Esophagus squamous epithelium (tissue), 5 donors: ENCODE data around the gene KANSL1. TPM values are rescaled to one million over a fixed set of nuclear protein-coding genes. Genes with fewer than 3 reads are reported as not detected.
A peak's percentile ranks its signal among the peaks of the same experiment; 100 is the strongest.

Source experiments
- DNase-seq: peaks from one replicate; lab custom pipeline; 2025; lab: John Stamatoyannopoulos, UW
- H3K27ac ChIP-seq, 4 donors: fragments of 200-600 bp; sonication (generic); one replicate each; pipeline ENCODE4 v1.5.1; 2016 to 2019; ENCODE audit warnings: mild to moderate bottlenecking in 1 of 4
- H3K27me3 ChIP-seq, 4 donors: fragments of 200-600 bp; sonication (generic); 1 replicate in 3 of 4; 2 replicates in 1 of 4; pipeline versions ENCODE4 v1.5.1 to v1.6.0; 2017 to 2021; ENCODE audit warnings: antibody characterized with exemption in 1 of 4
- H3K36me3 ChIP-seq, 3 donors: fragments of 200-600 bp; sonication (generic); one replicate each; pipeline ENCODE4 v1.5.1; 2016 to 2019
- H3K4me1 ChIP-seq, 3 donors: fragments of 200-600 bp; sonication (generic); one replicate each; pipeline ENCODE4 v1.5.1; 2017 to 2019
- H3K4me3 ChIP-seq, 4 donors: fragments of 200-600 bp; sonication (generic); 1 replicate in 3 of 4; 2 replicates in 1 of 4; pipeline ENCODE4 v1.5.1; 2016 to 2019; ENCODE audit warnings: mild to moderate bottlenecking in 2 of 4, moderate library complexity in 1 of 4
- H3K9me3 ChIP-seq, 3 donors: fragments of 200-600 bp; sonication (generic); one replicate each; pipeline ENCODE4 v1.5.1; 2016 to 2019
- POLR2A ChIP-seq, 4 donors: fragments of 450-650 bp; IDR thresholded peaks; one replicate each; pipeline ENCODE4 v1.6.1; 2017; ENCODE audit warnings: antibody characterized with exemption in 4 of 4, mild to moderate bottlenecking in 4 of 4, moderate library complexity in 3 of 4
- WGBS, 2 donors: methylation state at CpG; one replicate each; pipeline ENCODE4 v1.1.5; 2018; 5-methylcytosine and 5-hydroxymethylcytosine counted together
- intact Hi-C: fragments of 100-400 bp; cut with DNase I; formaldehyde crosslinking; loops from one replicate; pipeline ENCODE4 v1.15.0; 2022
- total RNA-seq, 4 donors: library from RNA; depleted of rRNA; stranded (reverse); fragments of >200 nt; gene quantifications; one replicate each; pipeline ENCODE4 v1.1.0, GENCODE V29; 2016
- TF ChIP-seq, protein P1 (sequence below), 6 experiments: fragments of 450-650 bp in 4 of 6; fragments of 200-600 bp in 2 of 6; sonication (generic) in 2 of 6; IDR thresholded peaks; one replicate each; pipeline ENCODE4 v1.5.1; 2016 to 2019; ENCODE audit warnings: antibody characterized with exemption in 6 of 6, mild to moderate bottlenecking in 4 of 6, moderate library complexity in 4 of 6
- donor health status: DM: yes; HTN: yes; CAD: no.

Gene KANSL1
- total RNA-seq, 4 donors from 2014 or later = 31.0 to 79.0 (median 51.8) TPM

DNA sequence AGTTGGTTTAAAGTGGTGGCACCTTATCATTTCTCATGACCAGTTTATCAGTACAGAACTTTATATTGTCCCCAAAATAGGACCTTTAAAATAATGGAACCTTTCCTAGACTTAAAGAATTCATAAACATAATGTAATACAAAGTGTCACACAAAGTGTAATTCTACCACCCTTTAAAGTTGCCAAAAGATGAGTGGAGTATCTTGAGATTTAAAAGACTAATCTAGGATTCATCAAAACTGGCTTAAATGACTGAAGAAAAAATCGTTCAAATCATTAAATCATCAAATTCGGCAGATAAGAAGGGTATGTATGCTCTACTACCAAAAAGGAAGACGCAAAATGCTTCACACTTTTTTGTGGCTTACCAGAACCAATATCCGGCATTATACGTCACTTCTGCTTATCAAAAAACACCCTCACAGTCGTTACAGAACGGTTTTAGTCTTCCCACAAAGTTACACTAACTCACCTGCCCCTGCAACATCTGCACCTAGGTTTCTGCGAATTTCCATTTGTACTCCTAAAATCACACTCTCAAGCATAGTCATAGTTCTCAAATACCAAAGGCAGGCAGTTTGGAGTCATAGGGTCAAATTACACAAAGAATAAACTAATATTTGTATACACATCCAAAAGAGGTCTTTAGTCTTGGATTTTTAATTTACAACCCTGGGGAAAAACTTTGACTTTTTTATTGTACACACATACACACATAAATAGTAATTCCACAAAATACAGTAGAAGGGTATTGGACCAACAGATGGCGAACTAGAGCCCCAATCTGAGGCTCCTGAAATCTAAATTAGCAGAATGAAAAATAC lies 1.4 kb upstream of the KANSL1 start:
- peak overlapping the region; percentile 98 to 100 (median 100) for H3K27ac ChIP-seq
- WGBS, 2 donors = 32 to 38% methylated on average over 9 of the region's 9 CpGs
- no peaks in the 10 kb centered on the region for H3K27me3 ChIP-seq
- H3K9me3 ChIP-seq = no peaks in the 10 kb centered on the region
- intact Hi-C loops = loop anchor here (5.0 to 10.0 kb wide), 2 partner anchors 80 to 152 kb away; no protein-coding TSS in a partner anchor
- TF ChIP-seq, protein P1, sequence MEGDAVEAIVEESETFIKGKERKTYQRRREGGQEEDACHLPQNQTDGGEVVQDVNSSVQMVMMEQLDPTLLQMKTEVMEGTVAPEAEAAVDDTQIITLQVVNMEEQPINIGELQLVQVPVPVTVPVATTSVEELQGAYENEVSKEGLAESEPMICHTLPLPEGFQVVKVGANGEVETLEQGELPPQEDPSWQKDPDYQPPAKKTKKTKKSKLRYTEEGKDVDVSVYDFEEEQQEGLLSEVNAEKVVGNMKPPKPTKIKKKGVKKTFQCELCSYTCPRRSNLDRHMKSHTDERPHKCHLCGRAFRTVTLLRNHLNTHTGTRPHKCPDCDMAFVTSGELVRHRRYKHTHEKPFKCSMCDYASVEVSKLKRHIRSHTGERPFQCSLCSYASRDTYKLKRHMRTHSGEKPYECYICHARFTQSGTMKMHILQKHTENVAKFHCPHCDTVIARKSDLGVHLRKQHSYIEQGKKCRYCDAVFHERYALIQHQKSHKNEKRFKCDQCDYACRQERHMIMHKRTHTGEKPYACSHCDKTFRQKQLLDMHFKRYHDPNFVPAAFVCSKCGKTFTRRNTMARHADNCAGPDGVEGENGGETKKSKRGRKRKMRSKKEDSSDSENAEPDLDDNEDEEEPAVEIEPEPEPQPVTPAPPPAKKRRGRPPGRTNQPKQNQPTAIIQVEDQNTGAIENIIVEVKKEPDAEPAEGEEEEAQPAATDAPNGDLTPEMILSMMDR (IDR thresholded peaks at IDR 0.05) = peak in 4 of 6 experiments; percentile 28 to 42 (median 32)
- TF ChIP-seq POLR2A (IDR thresholded peaks at IDR 0.05) = peak in 1 of 4 donors; percentile 35
- peak overlapping the region; percentile 78 to 100 (median 90) for H3K4me3 ChIP-seq
- peaks cover 0 to 14% (median 0%) of the 10 kb centered on the region in 3 donors for H3K36me3 ChIP-seq
- peaks cover 7 to 62% (median 22%) of the 10 kb centered on the region in 3 donors for H3K4me1 ChIP-seq
- DNase-seq = no peak

DNA sequence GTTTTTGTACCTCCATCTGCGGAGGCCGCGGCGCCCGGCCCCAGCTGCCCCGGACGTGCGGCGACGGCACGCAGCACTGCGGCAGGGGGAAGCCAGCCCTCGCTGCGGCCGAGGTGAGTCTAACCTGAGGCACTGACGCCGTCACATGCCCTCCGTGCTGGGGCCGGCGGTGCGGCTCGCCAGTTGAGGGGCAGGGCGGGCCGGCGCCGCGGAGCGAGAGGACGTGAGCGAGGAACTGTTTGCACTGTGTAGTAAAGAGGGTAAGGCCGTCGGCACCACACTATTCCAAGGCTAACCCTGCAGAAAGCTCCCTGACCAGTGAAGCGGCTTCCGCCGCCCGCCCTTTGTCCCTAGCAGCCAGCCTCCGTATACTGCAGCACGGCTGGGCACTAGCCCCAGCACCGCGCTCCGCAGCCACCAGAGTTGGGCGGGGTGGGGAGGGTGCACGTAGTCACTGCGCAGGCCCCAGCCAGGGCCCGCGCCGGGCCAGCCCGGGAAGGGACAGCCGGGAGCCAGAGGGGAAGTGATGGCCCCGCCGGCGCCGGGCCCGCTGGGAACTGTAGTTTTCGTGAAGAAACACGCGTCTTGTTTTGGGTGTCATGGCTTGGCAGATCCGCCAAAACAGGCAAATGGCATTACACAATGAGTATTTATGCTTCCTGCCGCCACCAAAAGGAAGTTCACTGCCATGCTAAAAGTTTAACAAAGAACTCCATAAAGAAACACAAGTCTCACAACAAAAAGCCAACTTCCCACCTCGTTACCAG lies 580 bp upstream of the KANSL1 start:
- H3K9me3 ChIP-seq = no peaks in the 10 kb centered on the region
- peaks cover 0 to 14% (median 0%) of the 10 kb centered on the region in 3 donors for H3K36me3 ChIP-seq
- peak overlapping the region; percentile 78 to 100 (median 90) for H3K4me3 ChIP-seq
- peak; percentile 89 for DNase-seq
- WGBS, 2 donors = 0 to 3% methylated on average over 13 to 21 of the region's 60 CpGs
- H3K27ac ChIP-seq = peak overlapping the region; percentile 98 to 100 (median 100)
- peaks cover 7 to 62% (median 28%) of the 10 kb centered on the region in 3 donors for H3K4me1 ChIP-seq
- peak in 3 of 4 donors; percentile 55 to 85 (median 69) for TF ChIP-seq POLR2A (IDR thresholded peaks at IDR 0.05)
- TF ChIP-seq, protein P1 (IDR thresholded peaks at IDR 0.05) = peak in 2 of 6 experiments; percentile 41 to 42
- no peaks in the 10 kb centered on the region for H3K27me3 ChIP-seq
- intact Hi-C loops = loop anchor here (5.0 to 10.0 kb wide), 2 partner anchors 81 to 152 kb away; no protein-coding TSS in a partner anchor

DNA sequence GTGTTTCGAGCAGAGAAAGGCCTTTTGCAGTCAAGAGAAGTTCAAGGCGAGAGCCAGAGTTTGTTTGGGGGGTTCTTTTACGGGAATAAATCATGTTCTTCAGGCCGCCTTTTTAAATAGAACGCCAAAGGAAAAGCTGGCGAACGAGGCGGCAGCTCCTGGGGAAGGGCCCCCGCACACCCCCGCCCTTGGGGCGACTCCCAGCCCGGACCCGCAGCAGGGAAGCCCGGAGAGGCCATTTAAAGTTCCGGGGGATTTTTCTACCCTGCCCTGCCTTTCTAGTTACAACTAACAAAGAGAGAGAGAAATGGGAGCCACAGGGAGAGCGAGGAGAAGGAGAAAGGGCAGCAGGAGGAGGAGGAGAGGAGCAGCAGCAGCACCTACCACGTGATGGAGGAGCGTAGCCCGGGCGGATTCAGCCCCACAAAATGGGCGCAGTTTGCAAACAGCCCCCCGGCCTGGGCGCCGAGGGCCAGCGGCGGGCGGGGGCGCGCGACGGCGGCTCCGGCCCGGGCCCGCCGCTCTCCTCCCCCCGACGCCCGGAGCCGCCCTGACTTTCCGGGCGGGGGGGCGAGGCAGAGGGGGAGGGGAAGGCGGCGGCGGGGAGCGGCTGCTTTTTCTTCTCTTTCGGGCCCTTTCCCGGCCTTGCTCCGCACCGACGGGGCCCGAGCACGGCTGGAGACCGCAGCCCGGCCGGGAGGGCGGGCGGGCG lies 634 bp downstream of the KANSL1 start:
- intact Hi-C loops = loop anchor here (5.0 to 10.0 kb wide), 2 partner anchors 82 to 150 kb away; no protein-coding TSS in a partner anchor
- Histone ChIP-seq H3K27me3 (no peaks in the 10 kb centered on the region), H3K36me3 (peaks cover 0 to 13% (median 0%) of the 10 kb centered on the region in 3 donors), H3K4me3 (peak overlapping the region; percentile 78 to 100 (median 90)), H3K4me1 (peaks cover 11 to 64% (median 37%) of the 10 kb centered on the region in 3 donors), H3K27ac (peak overlapping the region; percentile 98 to 100 (median 100)), H3K9me3 (no peaks in the 10 kb centered on the region)
- WGBS, 2 donors = 0 to 1% methylated on average over 18 to 31 of the region's 60 CpGs
- DNase-seq = no peak
- TF ChIP-seq, protein P1 (IDR thresholded peaks at IDR 0.05) = peak in 1 of 6 experiments; percentile 11
- TF ChIP-seq POLR2A (IDR thresholded peaks at IDR 0.05) = no peak

DNA sequence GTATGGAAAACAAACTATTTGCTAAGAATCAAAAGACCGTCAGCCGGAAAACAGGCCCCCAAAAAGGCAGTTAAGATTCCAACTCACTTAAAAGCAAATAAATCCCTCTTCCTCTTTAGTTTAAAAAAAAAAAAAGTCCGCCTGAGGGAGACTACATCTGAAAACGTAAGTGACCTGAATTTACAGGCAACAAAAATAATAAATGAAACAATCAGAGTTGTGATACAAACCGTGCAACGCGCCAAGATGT lies 1.1 kb downstream of the KANSL1 start:
- H3K4me1 ChIP-seq = peaks cover 11 to 64% (median 42%) of the 10 kb centered on the region in 3 donors
- DNase-seq = no peak
- no peaks in the 10 kb centered on the region for H3K27me3 ChIP-seq
- no peaks in the 10 kb centered on the region for H3K9me3 ChIP-seq
- no peak for TF ChIP-seq POLR2A (IDR thresholded peaks at IDR 0.05)
- TF ChIP-seq, protein P1 (IDR thresholded peaks at IDR 0.05) = no peak
- peaks cover 0 to 8% (median 0%) of the 10 kb centered on the region in 3 donors for H3K36me3 ChIP-seq
- intact Hi-C loops = loop anchor here (5.0 to 10.0 kb wide), 2 partner anchors 83 to 150 kb away; no protein-coding TSS in a partner anchor
- 0 to 1% methylated on average over 7 of the region's 7 CpGs for WGBS, 2 donors
- H3K27ac ChIP-seq = peak overlapping the region; percentile 98 to 100 (median 100)
- peak overlapping the region; percentile 78 to 100 (median 90) for H3K4me3 ChIP-seq
